ENCODE measurements around the gene GUCY2C.

DNA sequence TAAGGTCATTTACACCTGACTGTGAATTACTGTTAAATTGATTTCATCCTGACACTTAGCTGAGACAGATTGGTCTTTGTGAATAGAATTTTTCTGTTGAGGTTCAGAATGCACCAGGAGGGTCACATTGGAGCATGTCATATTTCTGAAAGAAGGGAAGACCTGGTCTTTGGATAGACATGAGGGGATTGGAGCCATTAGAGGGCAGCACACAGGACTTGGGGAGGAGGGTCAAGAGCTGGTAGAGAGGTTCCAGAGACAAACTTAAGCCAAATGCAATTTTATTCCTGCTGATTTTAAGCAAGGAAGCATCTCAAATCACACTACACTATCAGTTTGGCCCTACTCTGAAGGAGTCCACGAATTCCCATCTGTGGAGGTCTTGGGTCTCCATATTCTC lies 41.1 kb downstream of the GUCY2C start:
- TF ChIP-seq, protein P1, sequence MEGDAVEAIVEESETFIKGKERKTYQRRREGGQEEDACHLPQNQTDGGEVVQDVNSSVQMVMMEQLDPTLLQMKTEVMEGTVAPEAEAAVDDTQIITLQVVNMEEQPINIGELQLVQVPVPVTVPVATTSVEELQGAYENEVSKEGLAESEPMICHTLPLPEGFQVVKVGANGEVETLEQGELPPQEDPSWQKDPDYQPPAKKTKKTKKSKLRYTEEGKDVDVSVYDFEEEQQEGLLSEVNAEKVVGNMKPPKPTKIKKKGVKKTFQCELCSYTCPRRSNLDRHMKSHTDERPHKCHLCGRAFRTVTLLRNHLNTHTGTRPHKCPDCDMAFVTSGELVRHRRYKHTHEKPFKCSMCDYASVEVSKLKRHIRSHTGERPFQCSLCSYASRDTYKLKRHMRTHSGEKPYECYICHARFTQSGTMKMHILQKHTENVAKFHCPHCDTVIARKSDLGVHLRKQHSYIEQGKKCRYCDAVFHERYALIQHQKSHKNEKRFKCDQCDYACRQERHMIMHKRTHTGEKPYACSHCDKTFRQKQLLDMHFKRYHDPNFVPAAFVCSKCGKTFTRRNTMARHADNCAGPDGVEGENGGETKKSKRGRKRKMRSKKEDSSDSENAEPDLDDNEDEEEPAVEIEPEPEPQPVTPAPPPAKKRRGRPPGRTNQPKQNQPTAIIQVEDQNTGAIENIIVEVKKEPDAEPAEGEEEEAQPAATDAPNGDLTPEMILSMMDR (IDR thresholded peaks at IDR 0.05; ENCODE audit: borderline replicate concordance, extremely low read depth, low read length, poor library complexity, severe bottlenecking), result no peak
- TF ChIP-seq EZH2 (IDR thresholded peaks at IDR 0.05; ENCODE audit: borderline replicate concordance, low read depth, low read length, severe bottlenecking), result no peak
